ENCODE results near the gene AGFG2.
A peak's percentile ranks its signal among the peaks of the same experiment; 100 is the strongest.
"Not testable (repeated sequence)": the region's sequence is repeated elsewhere in the genome, so short reads cannot be mapped to it uniquely, and the experiment has no call there.

Gene AGFG2

GRCh38 chr7:100546129-100546925, 7.3 kb downstream of the AGFG2 start:
- DNase-seq (ENCODE audit: low spot score): no peak
- Histone ChIP-seq H3K27ac (peak overlapping the region; percentile 68 to 95), H3K4me3 (no peak overlapping the region)
- TF ChIP-seq CTCF (IDR thresholded peaks at IDR 0.05): no peak

GRCh38 chr7:100546926-100547800, 8.2 kb downstream of the AGFG2 start:
- no peak overlapping the region for H3K4me3 ChIP-seq
- H3K27ac ChIP-seq: peak overlapping the region; percentile 68 to 95
- TF ChIP-seq CTCF (IDR thresholded peaks at IDR 0.05): no peak
- no peak for DNase-seq (ENCODE audit: low spot score)

DNA sequence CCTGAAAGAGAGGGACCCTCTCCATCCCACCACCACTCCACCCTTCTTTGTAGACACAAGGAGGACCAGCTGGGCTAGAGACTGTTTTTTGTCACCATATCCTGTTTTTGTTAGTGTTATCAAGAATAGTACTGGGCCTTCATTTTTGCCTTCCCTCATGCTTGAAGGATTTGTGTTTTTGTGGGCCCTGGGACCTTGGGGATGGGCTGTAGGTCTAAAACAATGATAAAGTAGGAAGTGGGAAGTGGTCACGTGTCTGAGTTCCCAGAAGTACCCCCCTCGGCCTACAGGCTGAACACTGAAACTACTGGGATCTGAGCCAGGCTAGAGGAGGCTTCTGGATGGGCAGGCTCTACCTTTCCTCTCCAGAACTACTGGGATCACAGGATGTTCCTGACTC, 8.9 kb downstream of the AGFG2 start:
- no peak overlapping the region for H3K4me3 ChIP-seq
- peak overlapping the region; percentile 68 to 95 for H3K27ac ChIP-seq
- no peak for DNase-seq (ENCODE audit: low spot score)
- TF ChIP-seq CTCF (IDR thresholded peaks at IDR 0.05): no peak

DNA sequence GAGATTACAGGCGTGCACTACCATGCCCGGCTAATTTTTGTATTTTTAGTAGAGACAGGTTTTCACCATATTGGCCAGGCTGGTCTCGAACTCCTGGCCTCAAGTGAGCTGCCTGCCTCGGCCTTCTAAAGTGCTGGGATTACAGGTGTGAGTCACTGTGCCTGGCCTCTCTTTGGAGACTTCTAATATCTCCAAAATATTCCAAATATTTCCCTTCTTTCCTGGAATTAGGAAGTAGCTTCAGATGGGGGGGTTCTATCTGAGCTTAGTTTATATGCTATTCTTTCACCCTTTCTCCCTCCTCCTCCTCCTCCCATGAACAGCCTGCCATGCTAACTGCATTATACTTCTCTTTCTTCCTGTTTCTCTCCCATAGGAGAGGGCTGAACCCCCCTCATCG, 9.4 kb downstream of the AGFG2 start:
- H3K27ac ChIP-seq: peak overlapping the region; percentile 68 to 95
- not testable (repeated sequence) for DNase-seq (ENCODE audit: low spot score); H3K4me3 ChIP-seq

DNA sequence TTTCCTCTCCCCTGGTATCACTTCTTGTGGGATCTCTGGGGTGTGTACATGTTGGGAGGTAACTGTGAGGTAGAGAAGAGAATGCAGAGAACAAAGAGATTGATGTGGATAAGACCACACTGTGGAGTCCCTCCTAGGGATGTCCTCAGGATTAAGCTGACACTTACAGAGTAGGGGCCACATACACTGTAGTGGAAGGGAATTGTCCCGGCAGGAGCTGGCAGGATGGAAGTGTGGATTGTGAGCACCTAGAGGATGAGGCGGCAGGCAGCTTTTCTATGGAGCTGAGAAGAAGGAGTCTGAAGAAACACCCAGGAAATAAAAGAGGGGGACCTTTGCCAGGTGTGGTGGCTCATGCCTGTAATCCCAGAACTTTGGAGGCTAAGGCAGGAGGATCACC, 13.5 kb downstream of the AGFG2 start:
- Histone ChIP-seq H3K4me3 (no peak overlapping the region), H3K27ac (no peak overlapping the region)
- TF ChIP-seq CTCF (IDR thresholded peaks at IDR 0.05): no peak
- DNase-seq (ENCODE audit: low spot score): no peak

GRCh38 chr7:100553032-100553431, 14.0 kb downstream of the AGFG2 start:
- Histone ChIP-seq H3K4me3 (no peak overlapping the region), H3K27ac (no peak overlapping the region)
- no peak for TF ChIP-seq CTCF (IDR thresholded peaks at IDR 0.05)
- DNase-seq (ENCODE audit: low spot score): no peak

DNA sequence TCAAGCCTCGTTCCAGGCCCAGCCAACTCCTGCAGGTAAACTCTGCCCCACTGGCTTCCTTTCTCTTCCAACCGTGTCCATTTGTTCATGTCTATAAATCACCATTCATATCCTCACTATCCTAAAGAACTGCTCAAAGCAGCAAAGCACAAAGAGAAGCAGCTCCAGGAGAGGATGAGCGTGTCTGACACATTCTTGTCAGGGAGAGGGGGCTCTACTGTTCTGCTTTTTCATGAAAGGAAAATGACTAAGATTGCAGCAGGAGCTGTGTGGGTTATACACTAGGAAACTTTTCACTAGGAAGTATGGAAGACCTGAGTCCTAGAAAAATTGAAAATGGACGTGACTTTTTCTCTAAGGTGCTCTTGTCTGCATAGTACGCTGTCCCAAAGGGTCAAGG, 16.7 kb downstream of the AGFG2 start:
- H3K4me3 ChIP-seq: no peak overlapping the region
- TF ChIP-seq CTCF (IDR thresholded peaks at IDR 0.05): no peak
- H3K27ac ChIP-seq: no peak overlapping the region
- no peak for DNase-seq (ENCODE audit: low spot score)

All from coronary artery (tissue), 2 donors.